ENCODE measurements around the gene ATP8B1. TPM values are rescaled to one million over a fixed set of nuclear protein-coding genes. Genes with fewer than 3 reads are reported as not detected.
"Not testable (repeated sequence)": the region's sequence is repeated elsewhere in the genome, so short reads cannot be mapped to it uniquely, and the experiment has no call there.

ATP8B1 gene
- total and polyA plus RNA-seq, 4 experiments from 2014 or later: 0.24 TPM; not detected in 3

DNA sequence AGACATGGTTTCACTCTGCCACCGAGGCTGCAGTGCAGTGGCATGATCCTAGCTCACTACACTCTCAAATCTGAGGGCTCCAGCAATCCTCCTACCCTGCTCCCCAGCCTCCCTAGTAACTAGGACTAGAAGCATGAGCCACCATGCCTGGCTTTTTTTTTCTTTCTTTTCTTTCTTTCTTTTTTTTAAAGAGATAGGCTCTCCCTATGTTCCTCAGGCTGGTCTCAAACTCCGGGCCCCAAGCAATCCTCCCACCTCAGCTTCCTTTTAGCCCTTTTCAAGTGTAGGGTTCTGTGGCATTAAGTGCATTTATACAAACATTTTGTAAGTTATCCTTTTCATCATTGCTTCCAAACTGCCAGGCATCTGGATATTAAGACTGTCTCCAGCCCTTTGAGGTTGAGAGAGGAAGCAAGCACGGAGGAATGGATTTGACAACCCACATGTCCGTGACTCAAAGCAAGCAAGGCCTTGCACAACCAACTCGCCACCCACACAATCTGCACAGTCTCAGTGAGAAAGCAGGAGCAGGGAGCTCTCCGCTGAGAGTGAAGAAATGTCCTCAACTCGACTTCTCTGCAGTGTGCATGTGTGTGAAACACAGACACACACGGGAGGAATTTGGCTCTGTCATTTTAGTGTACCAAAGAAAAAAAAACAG is 65.6 kb downstream of the ATP8B1 start:
- no peaks in the 10 kb centered on the region for H3K9me3 ChIP-seq (ENCODE audit: control insufficient read depth in 1 of 2, low read length in 2 of 2)
- ChIA-PET POLR2A (ENCODE audit: partially characterized antibody) (no interaction called here), CTCF (ENCODE audit: partially characterized antibody) (no interaction called here)
- no peaks in the 10 kb centered on the region for H3K27me3 ChIP-seq (ENCODE audit: insufficient read depth, low read length)
- Mint-ChIP-seq H3K27me3 (no peaks in the 10 kb centered on the region), H3K9me3 (peaks cover 6 to 46% (median 28%) of the 10 kb centered on the region in 8 donors), H3K4me3 (no peak overlapping the region), H3K27ac (no peak overlapping the region), H3K4me1 (no peaks in the 10 kb centered on the region), H3K36me3 (peaks cover 31 to 39% of the 10 kb centered on the region in 2 donors)
- no peaks in the 10 kb centered on the region for H3K36me3 ChIP-seq (ENCODE audit: insufficient read depth, low read length)
- H3K4me3 ChIP-seq (ENCODE audit: low read length in 2 of 2): no peak overlapping the region
- H3K4me1 ChIP-seq (ENCODE audit: insufficient read depth, low read length): no peaks in the 10 kb centered on the region
- no peak for DNase-seq
- intact Hi-C loops (cut with micrococcal nuclease): no loop called here
- H3K27ac ChIP-seq (ENCODE audit: low read depth, low read length): no peak overlapping the region

DNA sequence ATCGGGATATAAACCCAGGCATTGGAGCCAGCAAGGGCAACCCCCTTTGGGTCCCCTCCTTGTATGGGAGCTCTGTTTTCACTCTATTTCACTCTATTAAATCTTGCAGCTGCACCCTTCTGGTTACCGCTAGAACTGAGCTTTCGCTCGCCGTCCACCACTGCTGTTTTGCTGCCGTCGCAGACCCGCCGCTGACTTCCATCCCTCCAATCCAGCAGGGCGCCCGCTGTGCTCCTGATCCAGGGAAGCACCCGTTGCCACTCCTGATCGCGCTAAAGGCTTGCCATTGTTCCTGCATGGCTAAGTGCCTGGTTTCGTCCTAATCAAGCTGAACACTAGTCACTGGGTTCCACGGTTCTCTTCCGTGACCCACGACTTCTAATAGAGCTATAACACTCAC is 68.1 kb downstream of the ATP8B1 start:
- POLR2A ChIA-PET (ENCODE audit: partially characterized antibody); H3K27ac ChIP-seq (ENCODE audit: low read depth, low read length); H3K4me3 Mint-ChIP-seq; H3K27me3 Mint-ChIP-seq; H3K4me1 ChIP-seq (ENCODE audit: insufficient read depth, low read length); H3K36me3 ChIP-seq (ENCODE audit: insufficient read depth, low read length); CTCF ChIA-PET (ENCODE audit: partially characterized antibody); H3K9me3 ChIP-seq (ENCODE audit: control insufficient read depth in 1 of 2, low read length in 2 of 2); H3K27me3 ChIP-seq (ENCODE audit: insufficient read depth, low read length); H3K27ac Mint-ChIP-seq; H3K4me1 Mint-ChIP-seq; intact Hi-C loops (cut with micrococcal nuclease); DNase-seq; H3K4me3 ChIP-seq (ENCODE audit: low read length in 2 of 2): not testable (repeated sequence)
- H3K9me3 Mint-ChIP-seq: peaks cover 8 to 49% (median 38%) of the 10 kb centered on the region in 8 donors
- peaks cover 34 to 43% of the 10 kb centered on the region in 2 donors for H3K36me3 Mint-ChIP-seq

DNA sequence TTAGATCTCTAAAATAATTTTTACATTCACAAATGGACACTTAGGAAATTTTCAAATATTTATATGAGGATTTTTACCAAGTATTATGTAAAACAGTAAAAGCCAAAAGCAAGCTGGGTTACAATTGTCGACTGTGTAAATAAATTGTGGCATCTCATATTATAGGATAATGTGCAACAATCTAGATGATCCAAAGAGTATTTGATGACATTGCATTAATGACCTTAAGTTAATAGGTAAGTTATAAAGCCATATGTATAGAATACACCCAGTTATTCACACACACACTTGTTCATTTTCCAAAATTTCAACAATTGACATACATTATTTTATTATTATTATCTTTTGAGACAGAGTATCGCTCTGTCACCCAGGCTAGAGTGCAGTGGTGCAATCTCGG is 69.3 kb downstream of the ATP8B1 start:
- CTCF ChIA-PET (ENCODE audit: partially characterized antibody): no interaction called here

DNA sequence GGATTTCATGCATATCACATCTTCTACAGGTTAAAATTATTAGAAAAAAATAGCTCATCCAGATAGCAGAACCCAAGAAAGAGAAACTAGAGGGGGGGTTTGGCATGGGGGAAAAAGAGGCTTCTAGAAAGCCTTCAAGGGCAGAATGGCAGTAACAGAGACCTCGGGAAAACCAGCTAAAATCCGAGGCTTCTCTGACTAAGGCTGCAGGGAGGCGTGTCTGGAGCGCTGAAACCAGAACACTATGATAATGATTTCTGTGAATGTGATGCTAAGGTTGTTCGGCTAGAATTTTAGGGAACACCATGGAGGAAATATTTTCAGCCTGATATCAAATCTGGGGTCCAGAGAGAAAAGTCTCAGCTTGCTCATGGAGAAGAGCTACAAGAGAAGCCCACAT is 73.0 kb downstream of the ATP8B1 start:
- ChIA-PET CTCF (ENCODE audit: partially characterized antibody) (no interaction called here), POLR2A (ENCODE audit: partially characterized antibody) (no interaction called here)
- no peaks in the 10 kb centered on the region for H3K27me3 ChIP-seq (ENCODE audit: insufficient read depth, low read length)
- intact Hi-C loops (cut with micrococcal nuclease): no loop called here
- no peaks in the 10 kb centered on the region for H3K27me3 Mint-ChIP-seq
- no peak overlapping the region for H3K27ac ChIP-seq (ENCODE audit: low read depth, low read length)
- H3K4me3 Mint-ChIP-seq: peak overlapping the region in 1 of 8 donors; percentile 37
- H3K4me3 ChIP-seq (ENCODE audit: low read length in 2 of 2): no peak overlapping the region
- peaks cover 9 to 71% (median 67%) of the 10 kb centered on the region in 8 donors for H3K9me3 Mint-ChIP-seq
- peaks cover 15 to 21% of the 10 kb centered on the region in 2 donors for H3K36me3 Mint-ChIP-seq
- no peaks in the 10 kb centered on the region for H3K36me3 ChIP-seq (ENCODE audit: insufficient read depth, low read length)
- H3K4me1 ChIP-seq (ENCODE audit: insufficient read depth, low read length): no peaks in the 10 kb centered on the region
- H3K9me3 ChIP-seq (ENCODE audit: control insufficient read depth in 1 of 2, low read length in 2 of 2): no peaks in the 10 kb centered on the region
- no peaks in the 10 kb centered on the region for H3K4me1 Mint-ChIP-seq
- no peak overlapping the region for H3K27ac Mint-ChIP-seq
- DNase-seq: no peak

More for the DNA sequence above, 69.3 kb downstream of the ATP8B1 start:
- H3K27me3 Mint-ChIP-seq: no peaks in the 10 kb centered on the region
- POLR2A ChIA-PET (ENCODE audit: partially characterized antibody): no interaction called here
- Histone ChIP-seq H3K27ac (ENCODE audit: low read depth, low read length) (no peak overlapping the region), H3K4me3 (ENCODE audit: low read length in 2 of 2) (no peak overlapping the region), H3K36me3 (ENCODE audit: insufficient read depth, low read length) (no peaks in the 10 kb centered on the region), H3K4me1 (ENCODE audit: insufficient read depth, low read length) (no peaks in the 10 kb centered on the region), H3K27me3 (ENCODE audit: insufficient read depth, low read length) (no peaks in the 10 kb centered on the region), H3K9me3 (ENCODE audit: control insufficient read depth in 1 of 2, low read length in 2 of 2) (no peaks in the 10 kb centered on the region)
- DNase-seq: no peak
- H3K27ac Mint-ChIP-seq: no peak overlapping the region
- no peaks in the 10 kb centered on the region for H3K4me1 Mint-ChIP-seq
- H3K4me3 Mint-ChIP-seq: no peak overlapping the region
- H3K9me3 Mint-ChIP-seq: peaks cover 8 to 53% (median 44%) of the 10 kb centered on the region in 8 donors
- intact Hi-C loops (cut with micrococcal nuclease): no loop called here
- H3K36me3 Mint-ChIP-seq: peaks cover 31 to 40% of the 10 kb centered on the region in 2 donors

DNA sequence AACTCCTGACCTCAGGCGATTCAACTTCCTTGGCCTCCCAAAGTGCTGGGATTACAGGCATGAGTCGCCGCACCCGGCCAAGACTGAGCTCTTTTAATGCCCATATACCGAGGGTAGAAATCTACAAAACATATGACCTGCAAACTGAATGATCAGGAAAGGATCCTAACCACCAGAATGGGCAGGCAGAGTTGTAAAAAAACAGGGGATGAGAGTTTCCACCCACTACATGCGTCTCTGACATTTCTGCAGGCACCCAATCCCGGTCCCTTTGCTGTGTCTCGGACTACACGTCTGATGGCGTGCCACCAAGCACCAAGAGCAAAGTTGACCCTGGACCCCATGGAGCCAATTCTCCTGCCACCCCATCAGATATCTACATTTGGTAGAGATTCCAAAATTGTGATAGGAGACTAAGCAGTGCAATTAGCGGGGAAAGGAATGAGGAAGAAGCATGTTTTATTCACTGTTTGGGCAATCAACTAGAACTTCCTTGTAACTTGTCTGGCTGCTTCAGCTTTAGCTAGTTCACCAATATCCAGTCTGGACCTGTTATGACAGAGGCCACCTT is 74.1 kb downstream of the ATP8B1 start:
- no peak for DNase-seq
- POLR2A ChIA-PET (ENCODE audit: partially characterized antibody): no interaction called here

DNA sequence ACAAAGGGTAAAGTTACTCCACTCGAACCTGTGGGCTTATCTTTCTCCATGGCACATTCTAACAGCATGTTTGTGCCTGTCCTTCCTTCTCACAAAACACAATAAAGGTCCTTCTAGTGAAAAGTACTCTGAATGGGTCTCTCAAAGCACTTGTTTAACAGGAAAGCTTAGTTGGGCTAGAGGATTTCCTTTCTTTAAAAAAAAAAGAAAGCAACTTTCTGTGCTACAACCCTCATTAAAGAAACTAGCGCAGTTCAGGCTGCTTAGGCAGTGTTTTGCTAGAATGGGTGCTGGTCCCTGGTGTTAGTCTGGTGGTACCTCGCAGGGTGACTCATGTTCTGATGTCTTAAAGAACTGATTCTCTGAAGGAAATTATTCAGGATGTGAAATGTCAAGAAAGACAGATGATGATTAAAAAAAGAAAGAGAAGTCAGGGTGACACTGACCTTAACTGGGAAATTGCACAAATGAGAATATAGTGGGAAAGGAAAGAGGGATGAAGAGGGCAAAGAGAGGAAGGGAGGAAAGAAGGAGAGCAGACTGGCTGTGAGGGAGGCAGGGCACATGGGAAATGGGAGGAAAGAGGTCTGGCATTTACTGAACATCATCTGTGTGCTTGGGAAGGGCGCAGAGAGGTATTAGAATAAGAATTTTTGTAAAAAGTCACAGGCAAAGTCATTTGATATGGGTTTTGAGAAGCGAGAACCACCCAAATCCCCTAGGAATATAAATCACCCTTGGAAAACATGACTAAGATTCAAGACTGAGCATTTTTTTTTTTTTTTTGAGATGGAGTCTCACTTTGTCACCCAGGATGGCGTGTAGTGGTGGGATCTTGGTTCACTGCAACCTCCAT is 74.9 kb downstream of the ATP8B1 start:
- peaks cover 11 to 14% of the 10 kb centered on the region in 2 donors for H3K36me3 Mint-ChIP-seq
- H3K27me3 Mint-ChIP-seq: no peaks in the 10 kb centered on the region
- ChIA-PET POLR2A (ENCODE audit: partially characterized antibody) (no interaction called here), CTCF (ENCODE audit: partially characterized antibody) (no interaction called here)
- H3K9me3 Mint-ChIP-seq: peaks cover 9 to 67% (median 61%) of the 10 kb centered on the region in 8 donors
- no peaks in the 10 kb centered on the region for H3K27me3 ChIP-seq (ENCODE audit: insufficient read depth, low read length)
- H3K4me1 Mint-ChIP-seq: no peaks in the 10 kb centered on the region
- H3K27ac Mint-ChIP-seq: no peak overlapping the region
- no peak for DNase-seq
- H3K4me3 Mint-ChIP-seq: no peak overlapping the region
- no peak overlapping the region for H3K27ac ChIP-seq (ENCODE audit: low read depth, low read length)
- H3K9me3 ChIP-seq (ENCODE audit: control insufficient read depth in 1 of 2, low read length in 2 of 2): no peaks in the 10 kb centered on the region
- intact Hi-C loops (cut with micrococcal nuclease): no loop called here
- no peaks in the 10 kb centered on the region for H3K4me1 ChIP-seq (ENCODE audit: insufficient read depth, low read length)
- H3K36me3 ChIP-seq (ENCODE audit: insufficient read depth, low read length): no peaks in the 10 kb centered on the region
- no peak overlapping the region for H3K4me3 ChIP-seq (ENCODE audit: low read length in 2 of 2)

More for the DNA sequence above, 74.1 kb downstream of the ATP8B1 start:
- Mint-ChIP-seq H3K36me3 (peaks cover 12 to 16% of the 10 kb centered on the region in 2 donors), H3K27me3 (no peaks in the 10 kb centered on the region), H3K4me1 (no peaks in the 10 kb centered on the region), H3K9me3 (peaks cover 9 to 68% (median 61%) of the 10 kb centered on the region in 8 donors), H3K27ac (peak overlapping the region in 1 of 7 donors; percentile 44), H3K4me3 (no peak overlapping the region)
- Histone ChIP-seq H3K27me3 (ENCODE audit: insufficient read depth, low read length) (no peaks in the 10 kb centered on the region), H3K4me3 (ENCODE audit: low read length in 2 of 2) (no peak overlapping the region), H3K36me3 (ENCODE audit: insufficient read depth, low read length) (no peaks in the 10 kb centered on the region), H3K9me3 (ENCODE audit: control insufficient read depth in 1 of 2, low read length in 2 of 2) (no peaks in the 10 kb centered on the region), H3K4me1 (ENCODE audit: insufficient read depth, low read length) (no peaks in the 10 kb centered on the region), H3K27ac (ENCODE audit: low read depth, low read length) (no peak overlapping the region)
- CTCF ChIA-PET (ENCODE audit: partially characterized antibody): no interaction called here
- intact Hi-C loops (cut with micrococcal nuclease): no loop called here

DNA sequence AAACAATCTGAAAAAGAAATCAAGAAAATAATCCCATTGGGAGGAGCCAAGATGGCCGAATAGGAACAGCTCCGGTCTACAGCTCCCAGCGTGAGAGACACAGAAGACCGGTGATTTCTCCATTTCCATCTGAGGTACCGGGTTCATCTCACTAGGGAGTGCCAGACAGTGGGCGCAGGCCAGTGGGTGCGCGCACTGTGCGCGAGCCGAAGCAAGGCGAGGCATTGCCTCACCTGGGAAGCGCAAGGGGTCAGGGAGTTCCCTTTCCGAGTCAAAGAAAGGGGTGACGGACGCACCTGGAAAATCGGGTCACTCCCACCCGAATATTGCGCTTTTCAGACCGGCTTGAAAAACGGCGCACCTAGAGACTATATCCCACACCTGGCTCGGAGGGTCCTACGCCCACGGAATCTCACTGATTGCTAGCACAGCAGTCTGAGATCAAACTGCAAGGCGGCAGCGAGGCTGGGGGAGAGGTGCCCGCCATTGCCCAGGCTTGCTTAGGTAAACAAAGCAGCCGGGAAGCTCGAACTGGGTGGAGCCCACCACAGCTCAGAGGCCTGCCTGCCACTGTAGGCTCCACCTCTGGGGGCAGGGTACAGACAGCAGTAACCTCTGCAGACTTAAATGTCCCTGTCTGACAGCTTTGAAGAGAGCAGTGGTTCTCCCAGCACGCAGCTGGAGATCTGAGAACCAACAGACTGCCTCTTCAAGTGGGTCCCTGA is 83.7 kb downstream of the ATP8B1 start:
- H3K27me3 Mint-ChIP-seq; CTCF ChIA-PET (ENCODE audit: partially characterized antibody); H3K27me3 ChIP-seq (ENCODE audit: insufficient read depth, low read length); H3K36me3 ChIP-seq (ENCODE audit: insufficient read depth, low read length); H3K36me3 Mint-ChIP-seq; H3K4me1 ChIP-seq (ENCODE audit: insufficient read depth, low read length); POLR2A ChIA-PET (ENCODE audit: partially characterized antibody); H3K4me1 Mint-ChIP-seq; intact Hi-C loops (cut with micrococcal nuclease); H3K27ac Mint-ChIP-seq; H3K27ac ChIP-seq (ENCODE audit: low read depth, low read length); DNase-seq; H3K9me3 ChIP-seq (ENCODE audit: control insufficient read depth in 1 of 2, low read length in 2 of 2); H3K4me3 ChIP-seq (ENCODE audit: low read length in 2 of 2); H3K4me3 Mint-ChIP-seq: not testable (repeated sequence)
- peaks cover 0 to 46% (median 36%) of the 10 kb centered on the region in 8 donors for H3K9me3 Mint-ChIP-seq

All from CD4-positive, alpha-beta memory T cell (primary cell).